GM13977 (cell line): ENCODE results near the gene TSHZ2.

Experiments
- DNase-seq: peaks from one replicate; pipeline ENCODE4 v3.0.0; 2012; ENCODE audit warnings: low spot score
- in situ Hi-C: fragments of 300-500 bp; cut with MboI; formaldehyde crosslinking; loops from one replicate; pipeline ENCODE4 v1.12.0; 2022; ENCODE audit warnings: low sequenced_read_pairs, low pct_unique_long_range_greater_than_20kb, mixed read lengths, inconsistent platforms; ENCODE audit not compliant: unreplicated experiment
- TF ChIP-seq, protein P1 (sequence below): IDR thresholded peaks from 2 replicates; pipeline ENCODE4 v1.5.1; 2012; ENCODE audit warnings: mild to moderate bottlenecking, control low read depth; ENCODE audit not compliant: insufficient read depth; ENCODE audit errors: extremely low read depth, missing control alignments

The TSHZ2 gene

DNA sequence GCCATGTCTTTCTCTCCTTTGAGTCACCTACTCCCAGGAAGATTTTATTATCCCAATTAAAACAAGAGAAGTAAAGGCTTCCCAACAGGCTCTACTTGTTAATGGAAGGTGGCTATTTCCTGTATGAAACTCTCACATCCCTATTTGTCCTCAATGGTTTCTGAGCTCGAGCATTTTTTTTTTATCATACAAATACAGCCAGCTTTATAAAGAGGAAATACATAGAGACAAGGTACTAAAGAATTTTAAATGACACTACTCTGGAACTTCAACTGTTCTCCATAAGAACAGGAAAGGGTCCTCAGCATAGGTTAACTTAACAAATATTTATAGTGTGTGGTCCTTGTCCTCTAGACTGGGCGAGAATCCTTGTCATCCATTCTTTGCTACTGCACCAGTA lies 41.0 kb downstream of the TSHZ2 start:
- no peak for DNase-seq
- TF ChIP-seq, protein P1, sequence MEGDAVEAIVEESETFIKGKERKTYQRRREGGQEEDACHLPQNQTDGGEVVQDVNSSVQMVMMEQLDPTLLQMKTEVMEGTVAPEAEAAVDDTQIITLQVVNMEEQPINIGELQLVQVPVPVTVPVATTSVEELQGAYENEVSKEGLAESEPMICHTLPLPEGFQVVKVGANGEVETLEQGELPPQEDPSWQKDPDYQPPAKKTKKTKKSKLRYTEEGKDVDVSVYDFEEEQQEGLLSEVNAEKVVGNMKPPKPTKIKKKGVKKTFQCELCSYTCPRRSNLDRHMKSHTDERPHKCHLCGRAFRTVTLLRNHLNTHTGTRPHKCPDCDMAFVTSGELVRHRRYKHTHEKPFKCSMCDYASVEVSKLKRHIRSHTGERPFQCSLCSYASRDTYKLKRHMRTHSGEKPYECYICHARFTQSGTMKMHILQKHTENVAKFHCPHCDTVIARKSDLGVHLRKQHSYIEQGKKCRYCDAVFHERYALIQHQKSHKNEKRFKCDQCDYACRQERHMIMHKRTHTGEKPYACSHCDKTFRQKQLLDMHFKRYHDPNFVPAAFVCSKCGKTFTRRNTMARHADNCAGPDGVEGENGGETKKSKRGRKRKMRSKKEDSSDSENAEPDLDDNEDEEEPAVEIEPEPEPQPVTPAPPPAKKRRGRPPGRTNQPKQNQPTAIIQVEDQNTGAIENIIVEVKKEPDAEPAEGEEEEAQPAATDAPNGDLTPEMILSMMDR, result no peak
- in situ Hi-C loops, result no loop called here

DNA sequence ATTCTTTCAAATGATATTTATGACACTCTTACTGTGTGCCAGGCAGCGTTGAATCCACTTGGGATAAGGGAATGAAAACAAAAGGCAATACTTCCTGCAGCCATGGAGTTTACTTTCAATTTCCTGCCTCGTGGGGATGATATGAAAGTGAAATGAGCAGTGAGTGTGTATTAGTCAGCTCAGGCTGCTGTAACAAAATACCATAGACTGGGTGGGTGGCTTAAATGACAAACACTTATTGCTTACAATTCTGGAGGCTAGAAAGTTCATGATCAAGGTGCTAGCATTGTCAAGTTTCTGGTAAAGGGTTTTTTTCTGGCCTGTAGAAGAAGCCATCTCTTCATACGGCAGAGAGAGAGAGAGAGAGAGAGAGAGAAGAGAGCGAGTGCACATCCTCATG lies 41.7 kb downstream of the TSHZ2 start:
- in situ Hi-C loops, result no loop called here
- TF ChIP-seq, protein P1, result no peak
- no peak for DNase-seq

DNA sequence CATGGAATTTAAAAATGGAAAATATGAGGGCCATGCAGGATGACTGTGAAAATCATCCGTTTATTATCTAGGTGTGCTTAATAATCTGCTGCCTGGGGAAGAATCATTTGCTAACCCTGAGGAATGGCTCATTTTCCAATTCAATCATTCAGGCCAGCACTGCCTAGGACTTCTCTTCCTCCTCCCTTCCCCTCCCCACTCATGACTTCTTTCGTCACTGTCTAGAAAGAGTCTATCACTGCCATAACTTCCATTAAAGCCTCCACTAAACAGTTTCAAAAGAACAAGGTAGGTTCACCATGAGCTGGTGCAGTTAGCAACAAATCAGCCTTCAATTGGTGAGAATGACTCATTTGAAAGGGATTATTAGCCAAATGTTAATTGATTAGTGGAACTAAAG lies 43.9 kb downstream of the TSHZ2 start:
- no peak for DNase-seq
- TF ChIP-seq, protein P1, result no peak
- in situ Hi-C loops, result no loop called here

DNA sequence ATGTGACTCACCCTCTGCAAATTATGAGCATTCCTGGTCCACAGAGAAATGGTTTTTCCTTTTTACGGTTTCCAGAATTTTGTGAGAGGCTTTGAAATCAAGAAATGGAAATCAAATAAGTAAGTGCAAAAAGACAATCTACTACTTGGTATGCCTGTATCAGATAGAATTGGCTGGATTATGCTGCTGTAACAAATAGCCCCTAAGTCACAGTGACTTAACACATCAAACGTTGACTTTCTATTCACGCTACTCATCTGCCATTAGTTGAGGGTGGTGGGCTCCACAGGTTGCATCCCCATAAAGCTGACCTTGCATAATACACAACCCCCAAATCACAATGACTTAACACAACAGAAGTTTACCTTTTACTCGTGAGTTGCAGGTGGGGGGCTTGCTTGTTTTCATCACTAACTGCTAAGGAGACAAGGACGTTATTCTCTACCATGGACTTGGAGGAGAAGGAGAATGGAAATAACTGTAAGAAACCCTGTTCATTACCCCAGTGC lies 44.4 kb downstream of the TSHZ2 start:
- in situ Hi-C loops, result no loop called here
- no peak for DNase-seq
- TF ChIP-seq, protein P1, result no peak

DNA sequence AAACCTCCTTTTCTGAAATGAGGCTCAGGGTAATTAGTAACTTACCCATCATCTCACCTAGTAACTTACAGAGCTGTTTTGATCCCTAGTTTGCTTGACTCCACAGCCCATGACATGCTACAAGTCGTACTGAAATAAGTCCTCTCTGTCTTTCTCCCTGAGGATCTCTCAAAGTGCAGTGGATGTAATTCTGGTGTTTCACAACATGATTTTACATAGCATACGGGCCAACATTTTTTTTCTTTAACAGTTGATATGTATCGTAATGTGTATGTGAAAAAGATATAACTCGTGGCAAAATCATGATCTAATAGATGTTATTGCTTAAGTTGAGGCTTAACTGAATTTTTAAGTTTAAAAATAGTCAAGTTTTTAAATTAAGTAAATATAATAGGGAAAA lies 45.0 kb downstream of the TSHZ2 start:
- in situ Hi-C loops, result no loop called here
- TF ChIP-seq, protein P1, result no peak
- DNase-seq, result no peak

DNA sequence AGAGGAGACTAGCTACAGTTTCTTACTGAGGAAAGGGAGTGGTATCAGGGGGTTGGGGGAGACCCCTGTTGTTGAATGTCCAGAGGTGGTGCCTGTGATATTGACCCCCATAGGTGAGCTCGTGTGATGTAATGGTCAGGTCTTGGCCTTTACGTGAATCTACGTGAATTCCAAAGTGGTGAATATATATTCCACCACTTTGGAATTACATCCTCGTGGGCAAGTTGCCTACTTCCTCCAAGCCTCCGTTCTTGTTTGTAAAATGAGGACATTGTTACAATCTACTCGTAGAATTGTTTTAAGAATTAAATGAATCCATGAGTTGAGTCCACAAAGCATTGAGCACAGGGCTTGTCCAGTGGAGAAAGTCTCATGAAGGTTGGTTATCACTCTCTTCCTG lies 47.3 kb downstream of the TSHZ2 start:
- no peak for DNase-seq
- in situ Hi-C loops, result no loop called here
- TF ChIP-seq, protein P1, result no peak

DNA sequence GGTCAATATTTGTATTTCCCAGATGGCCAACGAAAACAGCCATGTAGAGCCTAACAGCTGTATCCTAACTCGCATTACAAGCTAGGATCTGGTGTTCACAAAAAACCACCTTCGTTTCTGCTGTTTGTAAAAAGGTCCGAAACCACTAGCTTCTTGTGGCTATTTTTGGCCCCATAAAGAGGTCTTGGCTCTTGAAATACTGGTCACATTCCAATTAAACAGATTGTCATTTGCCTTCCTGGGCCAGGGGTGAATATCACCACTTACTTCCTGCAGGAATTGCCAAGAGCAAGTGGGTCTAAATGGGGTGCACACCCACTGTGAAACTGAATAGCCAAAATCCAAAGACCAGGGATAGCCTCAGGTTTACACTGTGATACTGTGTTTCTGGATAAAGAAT lies 48.2 kb downstream of the TSHZ2 start:
- TF ChIP-seq, protein P1, result no peak
- in situ Hi-C loops, result no loop called here
- no peak for DNase-seq
